Kidney glomerular epithelial cell (primary cell): ENCODE data around the gene MALT1.
A peak's percentile ranks its signal among the peaks of the same experiment; 100 is the strongest.
"Not testable (repeated sequence)": the region's sequence is repeated elsewhere in the genome, so short reads cannot be mapped to it uniquely, and the experiment has no call there.

Experiments used
- DNase-seq: peaks from one replicate; lab custom pipeline; 2025; lab: John Stamatoyannopoulos, UW

Gene MALT1, protein sequence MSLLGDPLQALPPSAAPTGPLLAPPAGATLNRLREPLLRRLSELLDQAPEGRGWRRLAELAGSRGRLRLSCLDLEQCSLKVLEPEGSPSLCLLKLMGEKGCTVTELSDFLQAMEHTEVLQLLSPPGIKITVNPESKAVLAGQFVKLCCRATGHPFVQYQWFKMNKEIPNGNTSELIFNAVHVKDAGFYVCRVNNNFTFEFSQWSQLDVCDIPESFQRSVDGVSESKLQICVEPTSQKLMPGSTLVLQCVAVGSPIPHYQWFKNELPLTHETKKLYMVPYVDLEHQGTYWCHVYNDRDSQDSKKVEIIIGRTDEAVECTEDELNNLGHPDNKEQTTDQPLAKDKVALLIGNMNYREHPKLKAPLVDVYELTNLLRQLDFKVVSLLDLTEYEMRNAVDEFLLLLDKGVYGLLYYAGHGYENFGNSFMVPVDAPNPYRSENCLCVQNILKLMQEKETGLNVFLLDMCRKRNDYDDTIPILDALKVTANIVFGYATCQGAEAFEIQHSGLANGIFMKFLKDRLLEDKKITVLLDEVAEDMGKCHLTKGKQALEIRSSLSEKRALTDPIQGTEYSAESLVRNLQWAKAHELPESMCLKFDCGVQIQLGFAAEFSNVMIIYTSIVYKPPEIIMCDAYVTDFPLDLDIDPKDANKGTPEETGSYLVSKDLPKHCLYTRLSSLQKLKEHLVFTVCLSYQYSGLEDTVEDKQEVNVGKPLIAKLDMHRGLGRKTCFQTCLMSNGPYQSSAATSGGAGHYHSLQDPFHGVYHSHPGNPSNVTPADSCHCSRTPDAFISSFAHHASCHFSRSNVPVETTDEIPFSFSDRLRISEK

GRCh38 chr18:58671111-58671631 lies at the start of gene MALT1:
MALT1 (plus strand) TSS chr18:58671465; CDS start chr18:58671644, 179 bp downstream.
- DNase-seq: peak; percentile 76

DNA sequence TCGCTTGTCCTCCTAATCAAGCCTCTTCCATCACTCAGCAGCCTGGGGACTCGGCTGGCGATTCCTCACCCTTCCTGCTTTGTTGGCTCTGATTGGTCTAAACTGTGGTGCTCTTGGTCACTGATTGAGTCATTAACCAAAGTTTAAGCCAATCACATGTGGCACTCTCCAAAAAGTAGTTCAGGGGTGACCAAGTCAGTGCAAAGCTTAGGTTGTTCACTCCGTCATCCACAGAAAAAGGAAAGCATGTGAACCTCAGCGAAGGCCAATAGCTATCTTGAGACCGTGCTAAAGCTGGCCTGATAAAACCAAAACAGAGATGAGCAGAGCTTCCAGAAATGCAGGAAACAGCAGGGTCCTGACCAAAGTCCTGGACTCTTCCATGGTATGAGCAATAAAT lies 47.3 kb upstream of the MALT1 start:
- DNase-seq: no peak

DNA sequence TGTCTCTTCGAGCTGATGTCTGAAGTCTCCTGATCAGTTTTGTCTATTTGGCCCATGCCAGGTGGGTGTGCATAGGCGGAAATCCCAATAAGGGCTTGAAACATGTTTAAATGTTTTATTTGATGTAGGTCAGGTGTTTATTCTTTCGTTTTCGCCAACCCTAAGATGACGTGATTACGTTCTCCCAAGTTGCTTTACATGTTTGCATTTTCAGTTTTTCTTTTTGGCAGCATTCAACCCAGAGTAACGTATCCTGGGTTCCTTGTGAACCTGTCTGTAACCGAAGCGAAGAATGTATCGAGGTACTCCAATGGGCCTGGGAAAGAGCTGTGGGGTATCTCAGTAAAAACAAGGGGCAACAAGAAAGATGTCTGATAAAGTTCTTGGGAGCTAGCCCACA lies 45.4 kb upstream of the MALT1 start:
- no peak for DNase-seq

GRCh38 chr18:58630071-58630470 lies 41.2 kb upstream of the MALT1 start:
- DNase-seq: no peak

DNA sequence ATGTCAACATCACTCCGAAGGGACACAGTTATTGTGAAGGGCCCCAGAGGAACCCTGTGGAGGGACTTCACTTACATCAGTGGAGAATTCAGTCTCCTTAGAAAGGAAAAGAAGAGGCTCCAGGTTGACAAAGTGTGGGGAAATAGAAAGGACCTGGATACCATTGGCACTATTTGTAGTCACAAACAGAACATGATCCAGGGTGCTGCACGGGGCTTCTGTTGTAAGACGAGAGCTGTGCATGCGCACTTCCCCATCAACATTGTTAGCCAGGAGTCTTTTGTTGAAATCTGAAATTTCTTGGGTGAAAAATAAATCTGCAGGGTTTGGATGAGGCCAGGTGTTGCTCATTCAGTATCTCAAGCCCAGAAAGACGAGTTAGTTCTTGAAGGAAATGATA lies 40.0 kb upstream of the MALT1 start:
- no peak for DNase-seq

DNA sequence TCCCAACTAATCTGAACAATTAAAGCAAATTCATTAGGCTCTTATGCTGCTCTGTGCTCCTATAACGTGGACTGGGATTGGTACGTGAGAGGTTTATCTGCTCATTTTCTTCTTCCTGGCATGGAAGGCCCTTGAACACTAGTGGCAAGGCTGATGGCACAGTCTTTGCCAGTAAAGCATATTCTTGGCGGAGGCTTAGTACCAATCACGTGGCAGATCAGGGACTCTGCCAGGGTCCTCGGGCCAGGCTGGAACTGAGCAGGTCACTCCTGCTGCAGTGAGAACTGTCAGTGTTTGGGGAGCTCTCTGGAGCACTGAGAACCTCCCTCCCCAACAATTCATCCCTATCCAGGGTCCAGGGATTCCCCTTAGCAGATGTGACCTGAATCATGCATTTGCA lies 38.7 kb upstream of the MALT1 start:
- DNase-seq: no peak

DNA sequence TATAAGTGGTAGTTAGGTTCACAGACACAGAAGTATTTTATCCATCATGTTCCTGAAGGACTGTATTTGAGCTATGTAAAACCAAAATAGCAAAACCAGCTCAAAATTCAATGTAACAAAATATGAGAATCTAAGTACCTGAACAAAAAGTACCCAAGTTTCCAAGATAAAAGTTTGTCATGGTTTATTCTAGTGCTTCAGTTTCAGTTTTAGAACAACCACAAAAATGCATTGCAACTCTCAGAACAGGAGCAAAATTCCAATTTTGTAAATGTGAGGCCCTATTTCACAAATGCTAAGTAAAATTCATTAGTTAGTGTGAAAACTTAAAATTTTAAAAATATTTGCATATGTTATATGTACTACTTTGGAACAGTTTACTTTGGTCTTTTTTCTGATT lies 37.4 kb upstream of the MALT1 start:
- DNase-seq: no peak

- no peak for DNase-seq
These were observed 35.4 kb upstream of the MALT1 start for GRCh38 chr18:58635891-58636290.

- no peak for DNase-seq
These were observed 34.1 kb upstream of the MALT1 start for GRCh38 chr18:58637197-58637596.

- no peak for DNase-seq
These were observed 33.3 kb upstream of the MALT1 start for GRCh38 chr18:58637946-58638345.

GRCh38 chr18:58638441-58638840 lies 32.8 kb upstream of the MALT1 start:
- peak; percentile 55 for DNase-seq

GRCh38 chr18:58639237-58639636 lies 32.0 kb upstream of the MALT1 start:
- DNase-seq: no peak

- no peak for DNase-seq
These were observed 31.4 kb upstream of the MALT1 start for GRCh38 chr18:58639751-58640427.

- DNase-seq: no peak
These were observed 30.8 kb upstream of the MALT1 start for GRCh38 chr18:58640428-58640805.

DNA sequence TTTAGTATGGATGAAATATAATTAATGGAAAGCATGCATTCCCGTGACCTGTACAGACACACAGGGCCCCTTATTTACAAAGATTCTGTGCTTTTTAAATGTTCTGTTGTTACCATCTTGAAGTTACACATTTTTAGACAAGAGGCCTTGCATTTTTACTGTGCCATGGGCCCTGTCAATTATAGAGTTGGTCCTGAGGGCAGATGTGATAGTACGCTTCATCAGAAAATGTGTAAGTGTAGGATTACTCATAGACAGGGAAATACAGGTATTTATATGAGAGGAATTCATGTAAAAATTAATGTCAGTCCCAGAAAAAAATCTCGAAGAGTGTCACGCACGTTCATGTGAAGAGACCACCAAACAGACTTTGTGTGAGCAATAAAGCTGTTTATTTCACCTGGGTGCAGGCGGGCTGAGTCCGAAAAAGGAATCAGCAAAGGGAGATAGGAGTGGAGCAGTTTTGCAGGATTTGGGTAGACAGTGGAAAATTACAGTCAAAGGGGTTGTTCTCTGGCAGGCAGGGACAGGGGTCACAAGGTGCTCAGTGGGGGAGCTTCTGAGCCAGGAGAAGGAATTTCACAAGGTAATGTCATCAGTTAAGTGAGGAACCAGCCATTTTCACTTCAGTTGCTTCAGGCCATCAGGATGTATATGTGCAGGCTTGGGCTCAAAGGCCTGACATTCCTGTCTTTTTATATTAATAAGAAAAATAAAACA lies 30.2 kb upstream of the MALT1 start:
- DNase-seq: no peak

DNA sequence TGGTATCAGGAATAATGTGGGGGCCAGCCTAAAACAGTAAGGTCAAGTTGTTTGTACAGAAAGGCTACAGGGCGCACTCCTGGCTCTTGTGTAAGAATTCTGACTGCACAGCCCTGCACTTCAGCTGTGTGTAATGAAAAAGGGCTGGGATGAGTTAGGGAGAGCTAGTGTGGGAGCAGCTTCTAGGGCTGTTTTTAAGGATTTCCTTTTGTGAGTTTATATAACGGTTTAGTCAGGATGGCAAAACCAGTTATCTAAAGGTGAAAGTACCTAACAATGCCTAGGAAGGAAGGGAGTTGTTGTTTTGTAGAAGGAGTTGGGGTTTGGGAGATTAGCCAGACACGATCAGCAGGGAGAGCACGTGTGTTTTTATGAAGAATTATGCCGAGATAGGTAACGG lies 27.7 kb upstream of the MALT1 start:
- DNase-seq: not testable (repeated sequence)

GRCh38 chr18:58645398-58645797 lies 25.9 kb upstream of the MALT1 start:
- no peak for DNase-seq

DNA sequence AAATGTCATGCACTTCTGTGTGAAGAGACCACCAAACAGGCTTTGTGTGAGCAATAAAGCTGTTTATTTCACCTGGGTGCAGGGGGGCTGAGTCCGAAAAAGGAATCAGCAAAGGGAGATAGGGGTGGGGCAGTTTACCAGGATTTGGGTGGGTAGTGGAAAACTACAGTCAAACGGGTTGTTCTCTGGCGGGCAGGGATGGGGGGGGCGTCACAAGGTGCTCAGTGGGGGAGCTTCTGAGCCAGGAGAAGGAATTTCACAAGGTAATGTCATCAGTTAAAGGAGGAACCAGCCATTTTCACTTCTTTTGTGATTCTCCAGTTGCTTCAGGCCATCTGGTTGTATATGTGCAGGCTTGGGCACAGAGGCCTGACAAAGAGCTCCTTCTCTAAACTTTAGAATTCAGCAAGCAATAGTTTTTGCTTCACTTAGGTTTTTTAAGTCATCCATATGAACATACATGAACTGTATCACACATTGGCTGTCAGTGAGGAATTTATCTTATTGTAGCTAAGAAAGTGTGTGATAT lies 24.9 kb upstream of the MALT1 start:
- DNase-seq: no peak

DNA sequence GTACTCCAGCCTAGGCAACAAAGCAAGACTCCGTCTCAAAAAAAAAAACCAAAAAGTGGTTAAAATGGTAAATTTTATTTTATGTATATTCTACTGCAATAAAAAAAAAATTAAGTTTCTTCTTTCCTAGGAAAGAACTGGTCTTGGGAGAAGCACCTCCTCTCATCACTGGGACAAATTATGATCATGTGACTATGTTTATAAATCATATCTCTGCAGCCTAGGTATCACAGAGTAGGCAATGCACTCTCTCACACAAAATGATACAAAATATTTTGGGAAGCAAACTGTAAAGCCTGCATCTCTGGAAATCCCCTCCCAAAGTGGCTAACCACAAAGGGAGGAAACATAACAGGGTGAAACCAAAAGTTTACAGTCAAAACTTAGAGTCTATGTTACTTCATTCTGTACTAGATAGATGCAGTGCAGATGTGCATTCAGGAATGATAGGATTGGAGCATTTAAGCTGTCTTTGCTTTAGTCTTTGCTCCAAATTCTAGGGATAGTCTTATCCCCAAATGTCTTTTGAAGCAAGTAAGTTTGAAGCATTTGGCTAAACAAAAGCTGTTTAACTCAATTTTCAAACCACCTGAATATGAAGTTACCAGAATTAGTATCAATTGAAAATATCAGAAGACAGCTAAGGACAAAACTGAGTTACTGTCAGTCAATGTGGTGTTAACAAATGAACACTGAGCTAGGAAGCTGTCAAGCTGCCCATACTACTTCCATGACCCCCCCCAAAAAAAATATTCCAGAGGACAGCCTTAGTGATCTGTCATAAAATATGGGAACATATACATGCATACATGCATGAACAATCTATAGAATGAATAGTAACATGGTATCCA lies 21.1 kb upstream of the MALT1 start:
- no peak for DNase-seq

DNA sequence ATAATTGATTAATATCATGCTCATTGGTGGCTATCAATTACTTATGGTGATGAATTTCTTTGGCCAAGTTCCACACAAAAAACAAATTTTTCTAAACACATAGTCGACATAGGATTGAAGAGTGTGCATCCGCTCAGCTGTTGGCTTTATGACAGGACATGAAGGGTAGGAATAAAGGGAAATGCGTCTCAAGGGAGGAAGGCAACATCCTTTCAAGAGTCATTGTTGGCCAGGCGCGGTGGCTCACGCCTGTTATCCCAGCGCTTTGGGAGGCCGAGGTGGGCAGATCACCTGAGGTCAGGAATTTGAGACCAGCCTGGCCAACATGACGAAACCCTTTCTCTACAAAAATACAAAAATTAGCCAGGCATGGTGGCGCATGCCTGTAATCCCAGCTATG lies 20.4 kb upstream of the MALT1 start:
- DNase-seq: not testable (repeated sequence)
